H9 (cell line): ENCODE measurements around the gene SMYD1. TPM values are rescaled to one million over a fixed set of nuclear protein-coding genes. Genes with fewer than 3 reads are reported as not detected.

ENCODE experiments used
- DNase-seq: peaks from one replicate; pipeline ENCODE4 v3.0.0-alpha.2; 2017
- H2AFZ ChIP-seq: one replicate; pipeline ENCODE4 v1.6.1; 2013; ENCODE audit warnings: mild to moderate bottlenecking, low read length, control low read depth, moderate library complexity
- H2AK5ac ChIP-seq: 2 replicates; pipeline ENCODE4 v1.6.1; 2013; ENCODE audit warnings: low read length, control low read depth, mixed read lengths; ENCODE audit not compliant: insufficient read length
- H2BK120ac ChIP-seq: one replicate; pipeline ENCODE4 v1.6.1; 2013; ENCODE audit warnings: low read depth, mild to moderate bottlenecking, low read length, control low read depth, inconsistent platforms; ENCODE audit not compliant: poor library complexity, severe bottlenecking
- H2BK12ac ChIP-seq: 2 replicates; pipeline ENCODE4 v1.6.1; 2013; ENCODE audit warnings: low read length, control low read depth, mixed read lengths, low read depth; ENCODE audit not compliant: insufficient read length
- H2BK15ac ChIP-seq: 2 replicates; pipeline ENCODE4 v1.6.1; 2013; ENCODE audit warnings: low read depth, low read length, control low read depth
- H2BK20ac ChIP-seq: one replicate; pipeline ENCODE4 v1.6.1; 2013; ENCODE audit warnings: low read depth, mild to moderate bottlenecking, low read length, control low read depth, inconsistent platforms; ENCODE audit not compliant: poor library complexity, severe bottlenecking
- H2BK5ac ChIP-seq: 2 replicates; pipeline ENCODE4 v1.6.1; 2013; ENCODE audit warnings: low read length, control low read depth, mixed read lengths; ENCODE audit not compliant: insufficient read length
- H3K14ac ChIP-seq: 2 replicates; pipeline ENCODE4 v1.6.1; 2013; ENCODE audit warnings: low read length, control low read depth; ENCODE audit not compliant: insufficient read depth
- H3K18ac ChIP-seq: 2 replicates; pipeline ENCODE4 v1.6.1; 2013; ENCODE audit warnings: low read depth, mild to moderate bottlenecking, mixed read lengths, low read length, control low read depth; ENCODE audit not compliant: insufficient read length
- H3K23ac ChIP-seq: 2 replicates; pipeline ENCODE4 v1.6.1; 2013; ENCODE audit warnings: low read length, control low read depth, mixed read lengths, low read depth; ENCODE audit not compliant: insufficient read length
- H3K23me2 ChIP-seq: 2 replicates; pipeline ENCODE4 v1.6.1; 2013; ENCODE audit warnings: low read depth, mild to moderate bottlenecking, mixed read lengths, low read length, control low read depth; ENCODE audit not compliant: insufficient read length, poor library complexity, severe bottlenecking
- H3K27ac ChIP-seq: 2 replicates; pipeline ENCODE4 v1.5.1; 2013; ENCODE audit warnings: low read length, control low read depth, mixed read lengths, low read depth; ENCODE audit not compliant: insufficient read length
- H3K27me3 ChIP-seq: 2 replicates; pipeline ENCODE4 v1.6.1; 2013; ENCODE audit warnings: low read length, control low read depth, inconsistent platforms; ENCODE audit not compliant: insufficient read depth
- H3K4ac ChIP-seq: 2 replicates; pipeline ENCODE4 v1.6.1; 2013; ENCODE audit warnings: low read depth, mild to moderate bottlenecking, control low read depth, inconsistent platforms, low read length, moderate library complexity
- H3K4me1 ChIP-seq: 2 replicates; pipeline ENCODE4 v1.6.1; 2013; ENCODE audit warnings: low read length, control low read depth, inconsistent platforms; ENCODE audit not compliant: insufficient read depth
- H3K4me2 ChIP-seq: 2 replicates; pipeline ENCODE4 v1.6.1; 2013; ENCODE audit warnings: low read length, control low read depth, mixed read lengths; ENCODE audit not compliant: insufficient read length, insufficient read depth
- H3K56ac ChIP-seq: 2 replicates; pipeline ENCODE4 v1.6.1; 2013; ENCODE audit warnings: low read depth, mild to moderate bottlenecking, mixed read lengths, low read length, control low read depth; ENCODE audit not compliant: insufficient read length
- H3K79me1 ChIP-seq: 2 replicates; pipeline ENCODE4 v1.6.1; 2013; ENCODE audit warnings: low read depth, mild to moderate bottlenecking, moderate library complexity, low read length, control low read depth, inconsistent platforms; ENCODE audit not compliant: insufficient read depth, poor library complexity, severe bottlenecking
- H3K79me2 ChIP-seq: 2 replicates; pipeline ENCODE4 v1.6.1; 2013; ENCODE audit warnings: low read length, control low read depth, inconsistent platforms; ENCODE audit not compliant: insufficient read depth
- H3K9ac ChIP-seq: 2 replicates; pipeline ENCODE4 v1.6.1; 2013; ENCODE audit warnings: low read length, control low read depth, mixed read lengths; ENCODE audit not compliant: insufficient read length; ENCODE audit errors: extremely low read depth
- H3K9me3 ChIP-seq: one replicate; pipeline ENCODE4 v1.6.1; 2013; ENCODE audit warnings: low read depth, low read length, inconsistent platforms; ENCODE audit not compliant: control insufficient read depth
- H3T11ph ChIP-seq: one replicate; pipeline ENCODE4 v1.6.1; 2013; ENCODE audit warnings: mild to moderate bottlenecking, low read length, control low read depth, inconsistent platforms
- H4K20me1 ChIP-seq: one replicate; pipeline ENCODE4 v1.6.1; 2013; ENCODE audit not compliant: control insufficient read depth, insufficient read length, insufficient read depth
- H4K5ac ChIP-seq: 2 replicates; pipeline ENCODE4 v1.6.1; 2013; ENCODE audit warnings: low read depth, mild to moderate bottlenecking, mixed read lengths, low read length, control low read depth; ENCODE audit not compliant: insufficient read length
- H4K8ac ChIP-seq: replicated peaks from 2 replicates; pipeline ENCODE4 v1.6.1; 2013; ENCODE audit warnings: low read length, control low read depth, mixed read lengths, low read depth; ENCODE audit not compliant: insufficient read length
- H4K91ac ChIP-seq: 2 replicates; pipeline ENCODE4 v1.6.1; 2013; ENCODE audit warnings: low read depth, mild to moderate bottlenecking, moderate library complexity, mixed read lengths, low read length, control low read depth; ENCODE audit not compliant: insufficient read length
- H3K27ac Mint-ChIP-seq, 3 experiments: 2 replicates in 2 of 3; 3 replicates in 1 of 3; pipeline ENCODE4 v1.8.0; 2020 to 2021; ENCODE audit warnings: mixed read lengths in 3 of 3, mild to moderate bottlenecking in 1 of 3, moderate library complexity in 1 of 3
- H3K27me3 Mint-ChIP-seq: 2 replicates; pipeline ENCODE4 v1.8.0; 2021; ENCODE audit warnings: low read depth, mild to moderate bottlenecking, moderate library complexity, mixed read lengths
- H3K36me3 Mint-ChIP-seq, 3 experiments: 2 replicates in 2 of 3; 3 replicates in 1 of 3; pipeline ENCODE4 v1.8.0; 2020 to 2021; ENCODE audit warnings: low read depth in 3 of 3, mixed read lengths in 3 of 3; ENCODE audit not compliant: insufficient read depth in 1 of 3
- H3K4me1 Mint-ChIP-seq, 2 experiments: 2 replicates each; pipeline ENCODE4 v1.8.0; 2020; ENCODE audit warnings: mixed read lengths in 2 of 2
- H3K4me3 Mint-ChIP-seq, 2 experiments: 2 replicates in 1 of 2; 3 replicates in 1 of 2; pipeline ENCODE4 v1.8.0; 2020 to 2021; ENCODE audit warnings: mild to moderate bottlenecking in 2 of 2, mixed read lengths in 2 of 2, moderate library complexity in 1 of 2
- H3K9me3 Mint-ChIP-seq, 2 experiments: 2 replicates in 1 of 2; 3 replicates in 1 of 2; pipeline ENCODE4 v1.8.0; 2020; ENCODE audit warnings: mild to moderate bottlenecking in 2 of 2, mixed read lengths in 2 of 2, moderate library complexity in 1 of 2
- CTCF ChIP-seq: fragments of 200-600 bp; sonication (generic); conservative IDR thresholded peaks from 3 replicates; pipeline ENCODE4 v1.8.0; 2021; ENCODE audit warnings: antibody characterized with exemption, mild to moderate bottlenecking
- WGBS: extraction: QIAGEN DNeasy Blood & Tissue Kit; methylation state at CpG from one replicate; pipeline ENCODE4 v1.1.7; 2013; ENCODE audit warnings: missing lambda C conversion rate, low lambda C conversion rate, mixed read lengths; ENCODE audit not compliant: insufficient read length; ENCODE audit errors: extremely low coverage; 5-methylcytosine and 5-hydroxymethylcytosine counted together
- total RNA-seq: library from RNA; stranded (reverse); gene quantifications from 2 replicates; pipeline ENCODE4 v1.2.1, GENCODE V29; 2021

SMYD1 gene
- total RNA-seq, 1 experiment from 2014 or later: not detected

- no peaks in the 10 kb centered on the region for H3K9me3 ChIP-seq
- no peak overlapping the region for H3K14ac ChIP-seq
- H3K9me3 Mint-ChIP-seq: peaks cover 0 to under 1% of the 10 kb centered on the region in 2 experiments; a peak in 1 of 5 replicates
- no peaks in the 10 kb centered on the region; the same call in 1 of the 2 replicates for H3K27me3 ChIP-seq
- no peak overlapping the region for H2BK120ac ChIP-seq
- no peaks in the 10 kb centered on the region; a peak in 2 of 7 replicates for H3K36me3 Mint-ChIP-seq
- H2BK12ac ChIP-seq: no peak overlapping the region
- no peak overlapping the region for H3K18ac ChIP-seq
- H3K79me2 ChIP-seq: no peaks in the 10 kb centered on the region
- no peak overlapping the region for H4K8ac ChIP-seq
- no peaks in the 10 kb centered on the region for H3K79me1 ChIP-seq
- DNase-seq: no peak
- no peak overlapping the region for H3K27ac Mint-ChIP-seq
- H4K20me1 ChIP-seq: no peaks in the 10 kb centered on the region
- H3K23me2 ChIP-seq: no peaks in the 10 kb centered on the region
- H3K4me1 ChIP-seq: no peaks in the 10 kb centered on the region
- no peak overlapping the region for H3K23ac ChIP-seq
- WGBS: no CpG with 5 or more reads among the region's 2 CpGs
- no peak overlapping the region for H2AK5ac ChIP-seq
- H3K27me3 Mint-ChIP-seq: peaks cover 7% of the 10 kb centered on the region
- H3T11ph ChIP-seq: no peak overlapping the region
- no peak overlapping the region for H4K5ac ChIP-seq
- H3K4ac ChIP-seq: no peak overlapping the region
- H3K27ac ChIP-seq: no peak overlapping the region
- H3K4me3 Mint-ChIP-seq: no peak overlapping the region
- no peak overlapping the region for H2BK5ac ChIP-seq
- H2BK15ac ChIP-seq: no peak overlapping the region
- no peak overlapping the region for H3K4me2 ChIP-seq
- no peak overlapping the region for H2AFZ ChIP-seq
- H4K91ac ChIP-seq: no peak overlapping the region
- no peak overlapping the region for H2BK20ac ChIP-seq
- peaks cover 11% of the 10 kb centered on the region in 2 experiments for H3K4me1 Mint-ChIP-seq
- H3K56ac ChIP-seq: no peak overlapping the region
- TF ChIP-seq CTCF: no peak
- H3K9ac ChIP-seq: no peak overlapping the region
Measured at GRCh38 chr2:88113069-88113468, 45.4 kb downstream of the SMYD1 start.
